ENCODE measurements around the gene ATP4B.

GRCh38 chr13:113650275-113650674, 7.7 kb downstream of the ATP4B start:
- TF ChIP-seq CTCF (conservative IDR thresholded peaks at IDR 0.05; ENCODE audit: low read depth, low read length) (no peak), EZH2 (IDR thresholded peaks at IDR 0.05; ENCODE audit: borderline replicate concordance, low read depth, low read length, poor library complexity, severe bottlenecking) (no peak)

Measured in A673 (cell line).